CD4-positive, alpha-beta T cell (primary cell): ENCODE results near the gene MEP1B. TPM values are rescaled to one million over a fixed set of nuclear protein-coding genes. Genes with fewer than 3 reads are reported as not detected.

Experiments used
- ATAC-seq: fragments of 200-7000 bp; cut with Tn5 transposase; one replicate; pipeline ENCODE4 v1.10.0; 2022; ENCODE audit warnings: mild to moderate bottlenecking; ENCODE audit not compliant: poor library complexity
- CTCF ChIA-PET: fragments of 350-600 bp; sonication (Branson Sonifier 250); formaldehyde crosslinking; loops from one replicate; lab custom pipeline; 2021; ENCODE audit warnings: antibody characterized with exemption, inconsistent platforms; lab: Charles Lee
- POLR2A ChIA-PET: fragments of 350-600 bp; sonication (Branson Sonifier 250); formaldehyde crosslinking; loops from one replicate; lab custom pipeline; 2021; ENCODE audit warnings: antibody characterized with exemption, inconsistent platforms; lab: Charles Lee
- DNase-seq, 14 experiments: peaks; one replicate each; pipeline ENCODE4 v3.0.0-alpha.2; 2013 to 2020; ENCODE audit warnings: mixed read lengths in 2 of 14
- H3K27ac ChIP-seq, 2 donors: one replicate each; pipeline versions ENCODE4 v1.5.1 to v1.7.0; 2013; ENCODE audit warnings: low read length in 2 of 2, low read depth in 1 of 2, mild to moderate bottlenecking in 1 of 2
- H3K27me3 ChIP-seq, 2 experiments: 1 replicate in 1 of 2; 2 replicates in 1 of 2; pipeline versions ENCODE4 v1.6.1 to v1.7.0; 2013; ENCODE audit warnings: low read length in 2 of 2, control low read depth in 1 of 2, mild to moderate bottlenecking in 1 of 2, moderate library complexity in 1 of 2; ENCODE audit not compliant: insufficient read depth in 2 of 2, control insufficient read depth in 1 of 2
- H3K36me3 ChIP-seq: one replicate; pipeline ENCODE4 v1.6.1; 2013; ENCODE audit warnings: low read length, control low read depth; ENCODE audit not compliant: insufficient read depth
- H3K4me1 ChIP-seq: one replicate; pipeline ENCODE4 v1.6.1; 2013; ENCODE audit warnings: low read length, control low read depth; ENCODE audit not compliant: insufficient read depth
- H3K4me3 ChIP-seq: one replicate; pipeline ENCODE4 v1.5.1; 2013; ENCODE audit warnings: mild to moderate bottlenecking, low read length, moderate library complexity
- H3K9me3 ChIP-seq, 2 experiments: 1 replicate in 1 of 2; 2 replicates in 1 of 2; pipeline versions ENCODE4 v1.6.1 to v1.7.0; 2013; ENCODE audit warnings: low read length in 2 of 2, mild to moderate bottlenecking in 2 of 2, control low read depth in 1 of 2, moderate library complexity in 1 of 2; ENCODE audit not compliant: control insufficient read depth in 1 of 2, insufficient read depth in 1 of 2
- H3K27ac Mint-ChIP-seq: one replicate; pipeline ENCODE4 v1.8.0; 2020; ENCODE audit warnings: mixed read lengths
- H3K27me3 Mint-ChIP-seq: one replicate; pipeline ENCODE4 v1.8.0; 2021; ENCODE audit warnings: mixed read lengths
- H3K36me3 Mint-ChIP-seq: one replicate; pipeline ENCODE4 v1.8.0; 2021; ENCODE audit warnings: low read depth, mixed read lengths
- H3K4me1 Mint-ChIP-seq: one replicate; pipeline ENCODE4 v1.8.0; 2021; ENCODE audit warnings: low read depth, mixed read lengths
- H3K4me3 Mint-ChIP-seq: one replicate; pipeline ENCODE4 v1.8.0; 2020; ENCODE audit warnings: mild to moderate bottlenecking, mixed read lengths
- H3K9me3 Mint-ChIP-seq: one replicate; pipeline ENCODE4 v1.8.0; 2020; ENCODE audit warnings: mixed read lengths
- CTCF ChIP-seq: fragments of 200-600 bp; IDR thresholded peaks from one replicate; pipeline ENCODE4 v1.8.0; 2022; ENCODE audit warnings: antibody characterized with exemption, mild to moderate bottlenecking
- intact Hi-C, 2 experiments: fragments of 100-400 bp; cut with DNase I in 1 of 2; cut with micrococcal nuclease in 1 of 2; formaldehyde crosslinking; loops; one replicate each; pipeline versions ENCODE4 v1.15.1 to v1.9.0; 2023 to 2025; cut with DNase I, micrococcal nuclease
- total RNA-seq, 174 experiments: library from RNA in 2 of 174; stranded (reverse) in 2 of 174; gene quantifications; one replicate each; pipeline ENCODE4 v1.2.3 and lab custom pipeline; 2021 to 2026

MEP1B gene
- total RNA-seq, 2 experiments from 2014 or later = not detected

- Histone ChIP-seq H3K9me3 (peaks cover 0 to 8% of the 10 kb centered on the region in 2 experiments), H3K27me3 (no peaks in the 10 kb centered on the region), H3K36me3 (no peaks in the 10 kb centered on the region), H3K27ac (no peak overlapping the region), H3K4me1 (no peaks in the 10 kb centered on the region), H3K4me3 (no peak overlapping the region)
- no peak for ATAC-seq
- DNase-seq = no peak
- Mint-ChIP-seq H3K36me3 (no peaks in the 10 kb centered on the region), H3K4me1 (no peaks in the 10 kb centered on the region), H3K4me3 (no peak overlapping the region), H3K9me3 (no peaks in the 10 kb centered on the region), H3K27me3 (peaks cover 6% of the 10 kb centered on the region), H3K27ac (no peak overlapping the region)
- no peak for TF ChIP-seq CTCF
- POLR2A ChIA-PET = no interaction called here
- intact Hi-C loops = no loop called here
- CTCF ChIA-PET = no interaction called here
Observed at GRCh38 chr18:32200766-32201165, 10.9 kb downstream of the MEP1B start.

DNA sequence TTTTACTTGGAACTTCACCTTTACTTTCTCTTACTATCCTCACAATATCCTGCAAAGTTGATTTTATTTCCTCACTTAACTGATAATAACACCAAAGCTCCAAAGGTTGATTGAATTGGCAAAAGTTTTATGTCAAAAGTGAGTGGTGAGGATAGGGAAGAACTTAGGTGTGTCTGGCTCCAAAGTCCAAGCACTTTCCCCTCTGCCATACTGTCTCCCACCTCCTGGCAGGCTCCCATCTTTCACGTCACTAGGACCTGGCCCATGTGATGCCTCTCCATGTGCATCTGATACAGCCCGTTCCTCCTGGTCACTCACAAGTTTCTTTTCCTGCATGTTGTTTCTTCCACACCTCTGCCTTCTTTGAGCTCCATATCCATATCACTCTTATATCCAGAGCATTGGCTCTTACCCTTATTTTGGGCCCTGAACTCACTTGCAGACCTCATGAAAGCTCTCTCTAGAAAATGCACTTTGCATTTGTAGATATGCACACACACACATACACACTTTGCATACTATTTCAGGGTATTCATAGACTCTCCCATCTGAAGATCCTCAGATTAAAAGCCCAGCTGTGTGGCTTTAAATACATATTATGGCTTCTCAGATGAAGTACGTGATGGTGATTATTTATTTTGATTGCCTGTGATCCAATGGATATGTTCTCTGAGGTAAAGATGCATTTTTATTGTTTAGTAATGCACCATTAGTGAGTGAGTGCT is 12.3 kb downstream of the MEP1B start:
- H3K27ac ChIP-seq = no peak overlapping the region
- TF ChIP-seq CTCF = no peak
- H3K4me1 ChIP-seq = no peaks in the 10 kb centered on the region
- H3K36me3 ChIP-seq = no peaks in the 10 kb centered on the region
- CTCF ChIA-PET = no interaction called here
- no peak for DNase-seq
- POLR2A ChIA-PET = no interaction called here
- H3K9me3 ChIP-seq = no peaks in the 10 kb centered on the region
- ATAC-seq = no peak
- no peak overlapping the region for H3K4me3 ChIP-seq
- H3K27me3 Mint-ChIP-seq = peaks cover 6% of the 10 kb centered on the region
- intact Hi-C loops = no loop called here
- no peak overlapping the region for H3K4me3 Mint-ChIP-seq
- H3K4me1 Mint-ChIP-seq = no peaks in the 10 kb centered on the region
- no peaks in the 10 kb centered on the region for H3K9me3 Mint-ChIP-seq
- no peak overlapping the region for H3K27ac Mint-ChIP-seq
- peaks cover 0 to 2% of the 10 kb centered on the region in 2 experiments for H3K27me3 ChIP-seq
- H3K36me3 Mint-ChIP-seq = no peaks in the 10 kb centered on the region

DNA sequence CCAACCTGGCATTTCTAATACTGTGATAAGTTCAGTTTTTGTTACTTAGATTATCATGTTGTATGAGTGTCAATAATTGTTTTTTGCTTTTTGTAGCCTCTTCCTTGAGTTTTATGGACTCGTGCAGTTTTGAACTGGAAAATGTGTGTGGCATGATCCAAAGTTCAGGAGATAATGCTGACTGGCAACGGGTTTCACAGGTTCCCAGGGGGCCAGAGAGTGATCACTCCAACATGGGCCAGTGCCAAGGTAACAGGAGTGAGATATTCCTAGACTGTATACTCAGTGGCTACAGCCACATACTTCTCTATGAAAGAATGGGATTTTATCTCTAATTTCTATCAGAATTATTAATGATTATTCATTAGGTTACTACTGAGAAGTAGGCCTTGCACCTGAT is 18.2 kb downstream of the MEP1B start:
- H3K9me3 ChIP-seq = no peaks in the 10 kb centered on the region
- H3K4me1 Mint-ChIP-seq = no peaks in the 10 kb centered on the region
- CTCF ChIA-PET = no interaction called here
- POLR2A ChIA-PET = no interaction called here
- TF ChIP-seq CTCF = no peak
- H3K27ac Mint-ChIP-seq = no peak overlapping the region
- no peaks in the 10 kb centered on the region for H3K36me3 Mint-ChIP-seq
- ATAC-seq (no peak), DNase-seq (no peak)
- peaks cover 0 to 2% of the 10 kb centered on the region in 2 experiments for H3K27me3 ChIP-seq
- no peak overlapping the region for H3K4me3 Mint-ChIP-seq
- no peak overlapping the region for H3K4me3 ChIP-seq
- H3K9me3 Mint-ChIP-seq = no peaks in the 10 kb centered on the region
- peaks cover 9% of the 10 kb centered on the region for H3K27me3 Mint-ChIP-seq
- H3K4me1 ChIP-seq = no peaks in the 10 kb centered on the region
- no peak overlapping the region for H3K27ac ChIP-seq
- intact Hi-C loops = no loop called here
- H3K36me3 ChIP-seq = no peaks in the 10 kb centered on the region
